ENCODE measurements around the gene HSPB1.

DNA sequence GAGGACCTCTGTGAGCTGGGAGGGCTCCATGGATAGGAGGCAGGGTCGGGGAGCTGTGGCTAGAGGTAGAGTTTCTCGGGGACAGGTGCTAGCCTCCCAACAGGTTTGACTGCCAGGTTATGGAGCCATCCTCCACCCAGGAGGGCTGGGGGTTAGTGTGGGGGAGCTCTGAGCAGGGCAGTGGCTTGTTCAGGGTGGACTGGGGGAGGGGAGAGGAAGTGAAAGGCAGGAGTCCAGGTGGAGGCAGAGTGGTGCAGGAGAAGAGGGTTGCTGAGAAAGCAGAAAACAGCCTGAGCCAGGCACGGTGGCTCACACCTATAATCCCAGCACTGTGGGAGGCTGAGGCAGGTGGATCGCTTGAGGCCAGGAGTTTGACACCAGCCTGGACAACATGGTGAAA is 40.5 kb upstream of the HSPB1 start:
- TF ChIP-seq, protein P1, sequence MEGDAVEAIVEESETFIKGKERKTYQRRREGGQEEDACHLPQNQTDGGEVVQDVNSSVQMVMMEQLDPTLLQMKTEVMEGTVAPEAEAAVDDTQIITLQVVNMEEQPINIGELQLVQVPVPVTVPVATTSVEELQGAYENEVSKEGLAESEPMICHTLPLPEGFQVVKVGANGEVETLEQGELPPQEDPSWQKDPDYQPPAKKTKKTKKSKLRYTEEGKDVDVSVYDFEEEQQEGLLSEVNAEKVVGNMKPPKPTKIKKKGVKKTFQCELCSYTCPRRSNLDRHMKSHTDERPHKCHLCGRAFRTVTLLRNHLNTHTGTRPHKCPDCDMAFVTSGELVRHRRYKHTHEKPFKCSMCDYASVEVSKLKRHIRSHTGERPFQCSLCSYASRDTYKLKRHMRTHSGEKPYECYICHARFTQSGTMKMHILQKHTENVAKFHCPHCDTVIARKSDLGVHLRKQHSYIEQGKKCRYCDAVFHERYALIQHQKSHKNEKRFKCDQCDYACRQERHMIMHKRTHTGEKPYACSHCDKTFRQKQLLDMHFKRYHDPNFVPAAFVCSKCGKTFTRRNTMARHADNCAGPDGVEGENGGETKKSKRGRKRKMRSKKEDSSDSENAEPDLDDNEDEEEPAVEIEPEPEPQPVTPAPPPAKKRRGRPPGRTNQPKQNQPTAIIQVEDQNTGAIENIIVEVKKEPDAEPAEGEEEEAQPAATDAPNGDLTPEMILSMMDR (conservative IDR thresholded peaks at IDR 0.05) = no peak
- TF ChIP-seq ZFX (IDR thresholded peaks at IDR 0.05) = no peak

Measured in C4-2B (cell line).